ENCODE results near the gene ALDH1B1. TPM values are rescaled to one million over a fixed set of nuclear protein-coding genes. Genes with fewer than 3 reads are reported as not detected.

ALDH1B1 gene
- total and polyA plus RNA-seq, 10 of the 15 experiments (the other 5 are each of a cell fraction or from before 2014, with no cell fraction given) = 8.6 to 38.5 (median 30.9) TPM

GRCh38 chr9:38375572-38375963, 16.9 kb upstream of the ALDH1B1 start (continued):
- TF ChIP-seq YBX1 (IDR thresholded peaks at IDR 0.05) = no peak
- no peak for TF ChIP-seq CBX5 (IDR thresholded peaks at IDR 0.05; ENCODE audit: low read depth)

GRCh38 chr9:38376021-38376670, 16.4 kb upstream of the ALDH1B1 start:
- DNase-seq (ENCODE audit: low read depth, low spot score) = no peak
- in situ Hi-C loops (cut with MboI) = loop anchor here (10.0 kb wide), 1 partner anchor 329 kb away; no protein-coding TSS in a partner anchor
- Histone ChIP-seq H4K20me1 (ENCODE audit: control insufficient read depth, insufficient read depth) (no peaks in the 10 kb centered on the region), H3K27ac (ENCODE audit: control insufficient read depth, insufficient read depth) (no peak overlapping the region), H3K27me3 (replicated peaks in 1 of 2; ENCODE audit: control insufficient read depth in 2 of 2, insufficient read depth in 2 of 2, low read length in 1 of 2) (no peaks in the 10 kb centered on the region; a peak in 1 of 4 replicates), H3K4me1 (ENCODE audit: control insufficient read depth, insufficient read depth, low read length) (no peaks in the 10 kb centered on the region), H3K9me3 (replicated peaks; ENCODE audit: control insufficient read depth, insufficient read depth, low read length) (no peaks in the 10 kb centered on the region), H3K4me3 (no peak overlapping the region), H3K79me2 (ENCODE audit: control insufficient read depth, insufficient read depth, low read length) (no peaks in the 10 kb centered on the region), H3K36me3 (ENCODE audit: control insufficient read depth in 2 of 2, insufficient read depth in 2 of 2, low read length in 1 of 2) (no peaks in the 10 kb centered on the region), H3K4me2 (ENCODE audit: control insufficient read depth, insufficient read depth) (no peak overlapping the region), H3K9ac (ENCODE audit: control insufficient read depth, insufficient read depth, low read length) (no peak overlapping the region), H2AFZ (ENCODE audit: control insufficient read depth, low read depth, low read length) (no peak overlapping the region)
- TF ChIP-seq NFYA (IDR thresholded peaks at IDR 0.05; ENCODE audit: borderline replicate concordance, low read depth, low read length) (no peak), POU2F2 (IDR thresholded peaks at IDR 0.05; ENCODE audit: borderline replicate concordance, low read depth, low read length) (no peak), MXI1 (IDR thresholded peaks at IDR 0.05; ENCODE audit: low read depth, low read length) (no peak), BCL3 (IDR thresholded peaks at IDR 0.05; ENCODE audit: borderline replicate concordance, insufficient read depth, low read depth, low read length, poor library complexity, severe bottlenecking) (no peak), SMAD5 (IDR thresholded peaks at IDR 0.05; ENCODE audit: low read depth) (no peak), JUNB (IDR thresholded peaks at IDR 0.05) (no peak), PKNOX1 (IDR thresholded peaks at IDR 0.05) (no peak), SRF (IDR thresholded peaks at IDR 0.05; ENCODE audit: low read depth in 2 of 2, low read length in 2 of 2) (no peak), ZBTB33 (IDR thresholded peaks at IDR 0.05) (no peak), RUNX3 (IDR thresholded peaks at IDR 0.05; ENCODE audit: low read length) (no peak), SPI1 (IDR thresholded peaks at IDR 0.05; ENCODE audit: borderline replicate concordance, insufficient read depth, low read depth, low read length) (no peak), FOXM1 (IDR thresholded peaks at IDR 0.05; ENCODE audit: low read depth, low read length) (no peak)
- ChIA-PET RAD21 (ENCODE audit: unreplicated experiment) (no interaction called here), SMC1A (ENCODE audit: uncharacterized antibody, unreplicated experiment) (interaction anchor here (1.2 kb wide), 1 partner anchor 17 kb away, joined by 4 read pairs; the partner anchor contains the start of gene ALDH1B1), CTCF (interaction anchor here (0.8 to 2.1 kb wide), 5 partner anchors 10 to 462 kb away, joined by 3 to 14 read pairs (median 5); no protein-coding TSS in a partner anchor), POLR2A (no interaction called here)
- FAIRE-seq = no peak
- no TSS peak for BruUV-seq (replicated peaks)
- no peak for ATAC-seq
- 26% methylated on average over 9 of the region's 9 CpGs for WGBS (ENCODE audit: insufficient coverage, insufficient replicate concordance, low lambda C conversion rate, missing lambda C conversion rate)
- intact Hi-C loops (cut with micrococcal nuclease; ENCODE audit: unreplicated experiment) = no loop called here
